Activated T-cell treated with anti-CD3 and anti-CD28 coated beads for 4 hours (primary cell): ENCODE data around the gene CRLF2.
A peak's percentile ranks its signal among the peaks of the same experiment; 100 is the strongest.
"Not testable (repeated sequence)": the region's sequence is repeated elsewhere in the genome, so short reads cannot be mapped to it uniquely, and the experiment has no call there.

Experiments
- DNase-seq: peaks from one replicate; pipeline ENCODE4 v3.0.0-alpha.2; 2020

CRLF2 gene

DNA sequence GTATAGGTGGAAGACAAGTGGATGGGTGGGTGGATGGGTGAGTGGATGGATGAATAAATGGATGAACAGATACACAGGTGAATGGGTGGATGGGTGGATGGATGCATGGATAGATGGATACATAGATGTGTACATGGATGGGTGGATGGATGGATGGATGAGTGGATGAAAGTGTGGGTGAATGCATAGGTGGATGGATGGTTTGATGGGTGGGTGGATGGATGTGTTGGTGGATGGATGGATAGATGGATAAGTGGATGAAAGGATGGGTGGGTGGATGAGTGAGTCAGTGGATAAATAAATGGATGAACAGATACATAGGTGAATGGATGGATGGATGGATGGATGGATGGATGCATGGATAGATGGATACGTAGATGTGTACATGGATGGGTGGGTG, 1.6 kb downstream of the CRLF2 start:
- no peak for DNase-seq

GRCh38 chrX:1207496-1208025, 4.9 kb downstream of the CRLF2 start:
- DNase-seq = no peak

- peak; percentile 14 for DNase-seq
Measured at GRCh38 chrX:1205681-1206611, 6.5 kb downstream of the CRLF2 start.

DNA sequence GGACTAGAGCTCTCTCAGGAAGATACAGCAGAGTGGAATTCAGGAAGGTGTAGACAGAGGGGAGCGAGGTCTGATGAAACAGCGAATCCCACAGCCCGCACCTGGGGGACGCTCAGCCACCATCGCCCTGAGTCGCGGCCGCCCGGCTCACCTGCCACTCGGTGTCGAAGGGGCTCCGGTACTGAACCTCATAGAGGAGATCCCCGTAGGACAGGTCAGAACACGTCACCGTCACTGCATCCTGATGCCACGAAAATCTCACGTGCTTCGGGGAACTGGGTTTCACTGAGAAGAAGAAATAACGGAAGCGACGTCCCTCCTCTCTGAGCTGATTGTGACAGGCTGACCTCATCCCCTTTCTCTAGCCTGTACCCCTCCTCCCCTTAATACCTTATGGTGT, 10.2 kb downstream of the CRLF2 start:
- DNase-seq = no peak

DNA sequence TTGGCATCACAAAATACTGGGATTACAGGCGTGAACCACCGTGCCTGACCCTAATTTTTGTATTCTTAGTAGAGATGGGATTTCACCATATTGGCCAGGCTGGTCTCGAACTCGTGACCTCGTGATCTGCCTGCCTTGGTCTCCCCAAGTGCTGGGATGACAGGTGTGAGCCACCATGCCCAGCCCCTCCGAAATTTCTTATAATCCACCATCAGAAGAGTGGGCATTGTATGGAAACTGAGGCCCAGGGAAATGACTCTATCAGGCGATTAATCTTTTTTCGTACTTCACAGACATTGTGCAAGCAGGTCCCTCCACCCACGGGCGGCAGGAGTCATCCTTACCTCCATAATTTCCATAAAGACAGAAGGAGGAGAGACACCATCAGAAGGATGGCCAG, 16.0 kb downstream of the CRLF2 start:
- DNase-seq = no peak

- DNase-seq = not testable (repeated sequence)
Measured at GRCh38 chrX:1192196-1192595, 20.3 kb downstream of the CRLF2 start.

DNA sequence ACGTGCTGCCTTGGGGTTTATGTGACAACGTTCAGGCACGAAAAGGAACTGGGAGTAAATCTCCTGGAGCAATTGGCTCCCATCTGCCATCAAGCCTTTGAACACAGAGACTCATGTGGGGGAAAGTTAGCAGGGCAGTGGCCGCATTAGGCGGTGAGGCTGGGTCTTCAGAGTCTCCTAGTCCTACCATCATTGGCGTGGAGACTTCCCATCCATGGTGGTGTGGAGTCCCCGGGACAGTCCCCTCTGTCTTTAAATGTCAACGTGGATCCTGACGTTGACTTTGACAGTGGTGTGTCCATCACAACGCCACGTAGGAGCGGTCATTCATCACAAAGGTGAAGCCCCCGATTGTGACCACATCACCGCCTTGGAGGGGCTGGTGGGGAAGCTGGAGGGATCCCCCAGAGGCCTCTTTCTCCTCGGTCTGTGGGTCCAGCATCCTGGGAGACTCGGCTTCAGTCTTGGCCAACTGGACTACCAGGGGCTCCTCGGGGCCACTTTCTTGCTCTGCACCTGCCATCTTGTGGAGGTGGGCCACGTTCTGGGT, 21.8 kb downstream of the CRLF2 start:
- DNase-seq = no peak

GRCh38 chrX:1185561-1185960, 26.9 kb downstream of the CRLF2 start:
- no peak for DNase-seq

DNA sequence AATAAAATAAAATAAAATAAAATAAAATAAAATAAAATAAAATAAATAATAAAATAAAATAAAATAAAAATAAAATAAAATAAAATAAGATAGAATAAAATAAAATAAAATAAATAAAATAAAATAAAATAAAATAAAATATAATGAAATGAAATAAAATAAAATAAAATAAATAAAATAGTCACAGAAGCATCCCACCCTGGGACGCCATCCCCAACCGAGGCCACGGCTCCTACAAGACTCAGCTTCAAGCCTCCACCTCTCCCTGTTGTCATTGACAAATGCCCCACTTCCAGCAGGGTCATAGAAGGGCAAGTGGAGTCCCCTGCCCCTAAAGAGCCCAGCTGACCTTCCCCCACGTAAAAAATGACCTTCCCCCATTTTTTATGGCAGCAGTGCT, 30.2 kb downstream of the CRLF2 start:
- DNase-seq = no peak

DNA sequence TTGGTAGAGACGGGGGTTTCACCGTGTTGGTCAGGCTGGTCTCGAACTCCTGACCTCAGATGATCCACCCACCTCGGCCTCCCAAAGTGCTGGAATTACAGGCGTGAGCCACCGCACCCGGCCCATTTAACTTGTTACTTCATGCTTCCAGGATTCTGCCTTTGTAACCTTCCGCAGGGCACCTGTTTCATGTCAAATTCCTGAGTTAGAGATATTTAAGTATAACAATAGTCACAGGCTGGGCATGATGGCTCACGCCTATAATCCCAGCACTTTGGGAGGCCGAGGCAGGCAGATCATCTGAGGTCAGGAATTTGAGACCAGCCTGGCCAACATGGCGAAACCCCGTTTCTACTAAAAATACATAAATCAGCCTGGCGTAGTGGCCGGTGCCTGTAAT, 30.8 kb downstream of the CRLF2 start:
- not testable (repeated sequence) for DNase-seq

GRCh38 chrX:1181170-1181569, 31.3 kb downstream of the CRLF2 start:
- DNase-seq = no peak

DNA sequence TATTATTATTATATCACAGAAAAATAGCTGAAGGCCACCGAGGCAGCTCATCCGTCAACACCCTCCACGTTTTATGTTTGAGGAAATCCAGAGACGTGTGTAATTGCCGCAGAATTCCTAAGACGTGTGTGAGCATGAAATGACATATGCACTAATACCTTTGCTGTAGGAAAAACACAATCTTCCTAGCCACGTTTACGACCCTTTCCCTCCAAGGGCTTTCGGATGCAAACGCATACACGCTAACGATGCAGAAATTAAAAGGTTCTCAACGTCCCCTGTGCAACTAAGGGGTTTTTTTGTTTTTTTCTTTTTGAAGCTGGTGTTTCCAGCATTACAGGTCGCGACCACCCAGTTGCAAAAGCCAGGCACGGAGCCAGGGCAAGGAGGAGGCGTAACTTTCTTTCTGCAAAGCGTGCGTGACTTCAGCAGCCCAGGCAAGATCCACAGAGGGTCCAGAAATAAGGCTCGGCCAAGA, 33.8 kb downstream of the CRLF2 start:
- DNase-seq = no peak

DNA sequence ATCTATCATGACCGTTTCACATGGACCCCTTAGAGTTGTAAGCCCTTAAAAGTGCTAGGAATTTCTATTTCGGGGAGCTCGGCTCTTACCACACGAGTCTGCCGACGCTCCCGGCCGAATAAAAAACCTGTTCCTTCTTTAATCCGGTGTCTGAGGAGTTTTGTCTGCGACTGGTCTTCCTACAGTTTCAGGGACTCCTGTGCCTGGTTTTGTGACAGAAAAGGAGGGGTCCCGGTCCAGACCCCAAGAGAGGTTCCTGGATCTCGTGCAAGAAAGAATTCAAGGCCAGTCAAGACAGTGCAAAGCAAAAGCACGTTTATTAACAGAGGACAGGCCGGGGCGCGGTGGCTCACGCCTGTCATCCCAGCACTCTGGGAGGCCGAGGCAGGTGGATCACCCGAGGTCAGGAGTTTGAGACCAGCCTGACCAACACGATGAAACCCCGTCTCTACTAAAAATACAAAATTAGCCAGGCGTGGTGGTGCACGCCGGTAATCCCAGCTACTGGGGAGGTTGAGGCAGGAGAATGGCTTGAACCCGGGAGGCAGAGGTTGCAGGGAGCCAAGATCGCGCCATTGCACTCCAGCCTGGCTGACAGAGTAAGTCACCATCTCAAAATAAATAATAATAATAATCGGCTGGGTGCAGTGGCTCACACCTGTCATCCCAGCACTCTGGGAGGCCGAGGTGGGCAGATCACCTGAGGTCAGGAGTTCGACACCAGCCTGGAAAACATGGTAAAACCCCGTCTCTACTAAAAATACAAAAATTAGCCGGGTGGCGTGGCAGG, 35.7 kb downstream of the CRLF2 start:
- DNase-seq = not testable (repeated sequence)

DNA sequence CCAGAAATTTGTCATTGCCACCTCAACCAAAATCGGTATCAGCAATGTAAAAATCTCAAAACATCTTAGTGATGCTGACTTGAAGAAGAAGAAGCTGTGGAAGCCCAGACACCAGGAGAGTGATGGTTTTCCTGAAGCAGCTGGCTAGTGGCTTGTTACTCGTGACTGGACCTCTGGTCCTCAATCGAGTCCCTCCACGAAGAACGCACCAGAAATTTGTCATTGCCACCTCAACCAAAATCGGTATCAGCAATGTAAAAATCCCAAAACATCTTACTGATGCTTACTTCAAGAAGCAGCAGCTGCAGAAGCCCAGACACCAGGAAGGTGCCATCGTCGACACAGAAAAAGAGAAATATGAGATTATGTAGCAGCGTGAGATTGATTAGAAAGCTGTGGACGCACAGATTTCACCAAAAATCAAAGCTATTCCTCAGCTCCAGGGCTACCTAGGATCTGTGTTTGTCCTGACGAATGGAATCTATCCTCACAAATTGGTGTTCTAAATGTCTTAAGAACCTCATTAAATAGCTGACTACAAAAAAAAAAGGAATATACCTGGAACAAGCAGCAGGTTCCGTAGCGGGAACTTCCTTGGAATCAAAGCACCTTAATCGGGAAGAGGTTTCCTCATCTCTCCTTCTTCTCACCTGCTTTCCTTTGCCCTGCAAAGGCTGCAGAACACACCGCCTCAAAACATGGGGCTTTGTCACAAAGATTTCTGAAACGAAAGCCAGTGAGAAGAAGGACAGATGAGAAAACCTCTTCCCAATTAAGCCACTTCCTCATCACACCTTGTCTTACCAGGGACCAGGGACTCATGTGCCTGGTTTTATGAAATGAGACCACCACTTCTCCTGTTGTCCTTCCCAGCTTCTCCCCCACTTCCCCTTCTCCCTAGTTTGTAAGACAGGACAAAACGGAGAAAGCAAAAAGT, 37.6 kb downstream of the CRLF2 start:
- DNase-seq = not testable (repeated sequence)

DNA sequence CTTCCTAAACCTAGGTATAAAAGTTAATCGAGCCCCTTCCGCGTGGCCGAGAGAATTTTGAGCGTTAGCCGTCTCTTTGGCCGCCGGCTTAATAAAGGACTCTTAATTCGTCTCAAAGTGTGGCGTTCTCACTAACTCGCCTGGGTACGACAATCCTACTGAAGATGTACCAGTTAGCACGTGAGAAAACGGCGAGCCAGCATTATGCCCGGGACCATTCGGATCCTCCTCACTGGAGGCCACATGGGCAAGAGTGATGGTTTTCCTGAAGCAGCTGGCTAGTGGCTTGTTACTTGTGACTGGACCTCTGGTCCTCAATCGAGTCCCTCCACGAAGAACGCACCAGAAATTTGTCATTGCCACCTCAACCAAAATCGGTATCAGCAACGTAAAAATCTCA, 39.0 kb downstream of the CRLF2 start:
- DNase-seq = not testable (repeated sequence)

DNA sequence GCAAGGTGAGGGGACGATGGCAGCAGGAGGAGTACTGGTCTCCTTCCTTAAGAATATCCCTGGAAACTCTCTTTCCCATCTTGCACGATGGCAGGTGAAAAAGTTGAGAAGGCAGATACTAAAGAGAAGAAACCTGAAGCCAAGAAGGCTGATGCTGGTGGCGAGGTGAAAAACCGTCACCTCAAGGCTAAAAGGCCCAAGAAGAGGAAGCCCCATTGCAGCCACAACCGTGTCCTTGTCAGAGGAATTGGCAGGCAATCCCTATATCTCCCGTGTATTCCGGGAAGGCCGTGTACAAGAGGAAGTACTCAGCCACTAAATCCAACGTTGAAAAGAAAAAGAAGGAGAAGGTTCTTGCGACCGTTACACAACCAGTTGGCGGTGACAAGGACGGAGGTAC, 40.0 kb downstream of the CRLF2 start:
- DNase-seq = no peak

DNA sequence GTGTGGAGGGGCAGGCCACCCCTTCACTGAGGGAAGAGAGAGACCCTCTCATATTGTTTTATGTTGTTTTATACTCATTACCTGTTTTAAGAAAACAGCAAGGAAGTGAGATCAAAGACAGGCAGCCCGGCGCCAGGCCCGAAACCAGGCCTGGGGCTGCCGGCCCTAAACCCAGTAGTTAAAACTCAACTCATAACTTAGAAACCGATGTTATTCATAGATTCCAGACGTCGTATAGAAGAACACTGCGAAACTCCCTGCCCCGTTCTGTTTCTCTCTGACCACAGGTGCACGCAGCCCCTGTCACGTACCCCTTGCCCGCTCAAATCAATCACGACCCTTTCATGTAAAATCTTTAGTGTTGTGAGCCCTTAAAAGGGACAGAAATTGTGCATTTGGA, 40.5 kb downstream of the CRLF2 start:
- DNase-seq = not testable (repeated sequence)

GRCh38 chrX:1170243-1170642, 42.2 kb downstream of the CRLF2 start:
- no peak for DNase-seq

DNA sequence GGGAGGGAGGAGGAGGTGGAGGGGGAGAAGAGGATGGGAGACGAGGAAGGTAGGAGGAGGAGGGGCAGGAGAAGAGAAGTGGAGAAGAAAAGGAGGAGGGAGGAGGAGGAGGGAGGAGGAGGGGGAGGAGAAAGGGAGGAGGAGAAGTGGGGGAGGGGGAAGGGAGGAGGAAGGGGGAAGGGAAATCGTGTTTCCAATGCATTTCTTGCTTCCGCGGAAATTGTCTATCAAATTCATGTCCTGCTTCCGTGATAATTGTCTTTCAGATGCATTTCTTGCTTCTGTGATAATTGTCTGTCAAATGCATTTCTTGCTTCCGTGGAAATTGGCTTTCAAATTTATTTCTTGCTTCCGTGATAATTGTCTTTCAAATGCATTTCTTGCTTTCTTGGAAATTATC, 43.3 kb downstream of the CRLF2 start:
- DNase-seq = no peak

GRCh38 chrX:1167918-1168481, 44.4 kb downstream of the CRLF2 start:
- no peak for DNase-seq

- DNase-seq = no peak
Measured at GRCh38 chrX:1167466-1167865, 45.0 kb downstream of the CRLF2 start.
